ENCODE results near the gene KIRREL3.
A peak's percentile ranks its signal among the peaks of the same experiment; 100 is the strongest.

Gene KIRREL3

DNA sequence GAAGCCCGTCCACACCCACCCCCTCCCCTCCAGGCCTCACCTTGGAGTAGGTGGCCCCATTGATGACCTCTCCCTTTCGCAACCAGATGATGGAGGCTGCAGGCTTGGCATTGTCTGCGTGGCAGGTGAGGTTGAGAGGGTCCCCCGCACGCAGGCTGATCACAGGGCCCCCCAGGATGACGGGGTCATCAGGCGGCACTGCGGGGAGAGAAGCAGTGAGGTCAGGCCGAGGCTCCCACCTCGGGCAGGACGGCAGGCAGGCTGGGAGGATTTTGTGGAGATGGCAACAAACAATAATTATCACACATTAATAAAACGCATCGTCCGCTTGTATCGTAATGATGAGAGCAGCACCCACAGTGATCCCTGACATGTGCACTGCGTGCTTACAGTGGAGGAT is 527.3 kb downstream of the KIRREL3 start:
- DNase-seq (ENCODE audit: low read depth in 1 of 2, low spot score in 1 of 2), result no peak
- H3K27me3 ChIP-seq (ENCODE audit: insufficient read depth, poor library complexity, severe bottlenecking), result no peaks in the 10 kb centered on the region
- TF ChIP-seq, protein P1, sequence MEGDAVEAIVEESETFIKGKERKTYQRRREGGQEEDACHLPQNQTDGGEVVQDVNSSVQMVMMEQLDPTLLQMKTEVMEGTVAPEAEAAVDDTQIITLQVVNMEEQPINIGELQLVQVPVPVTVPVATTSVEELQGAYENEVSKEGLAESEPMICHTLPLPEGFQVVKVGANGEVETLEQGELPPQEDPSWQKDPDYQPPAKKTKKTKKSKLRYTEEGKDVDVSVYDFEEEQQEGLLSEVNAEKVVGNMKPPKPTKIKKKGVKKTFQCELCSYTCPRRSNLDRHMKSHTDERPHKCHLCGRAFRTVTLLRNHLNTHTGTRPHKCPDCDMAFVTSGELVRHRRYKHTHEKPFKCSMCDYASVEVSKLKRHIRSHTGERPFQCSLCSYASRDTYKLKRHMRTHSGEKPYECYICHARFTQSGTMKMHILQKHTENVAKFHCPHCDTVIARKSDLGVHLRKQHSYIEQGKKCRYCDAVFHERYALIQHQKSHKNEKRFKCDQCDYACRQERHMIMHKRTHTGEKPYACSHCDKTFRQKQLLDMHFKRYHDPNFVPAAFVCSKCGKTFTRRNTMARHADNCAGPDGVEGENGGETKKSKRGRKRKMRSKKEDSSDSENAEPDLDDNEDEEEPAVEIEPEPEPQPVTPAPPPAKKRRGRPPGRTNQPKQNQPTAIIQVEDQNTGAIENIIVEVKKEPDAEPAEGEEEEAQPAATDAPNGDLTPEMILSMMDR (IDR thresholded peaks at IDR 0.05; ENCODE audit: insufficient read depth, low read length), result no peak
- TF ChIP-seq SPI1 (IDR thresholded peaks at IDR 0.05; ENCODE audit: borderline replicate concordance, low read depth) (no peak), POLR2AphosphoS5 (IDR thresholded peaks at IDR 0.05; ENCODE audit: low read depth) (no peak), GABPA (IDR thresholded peaks at IDR 0.05; ENCODE audit: low read depth) (no peak)
- TF ChIP-seq, protein P2, sequence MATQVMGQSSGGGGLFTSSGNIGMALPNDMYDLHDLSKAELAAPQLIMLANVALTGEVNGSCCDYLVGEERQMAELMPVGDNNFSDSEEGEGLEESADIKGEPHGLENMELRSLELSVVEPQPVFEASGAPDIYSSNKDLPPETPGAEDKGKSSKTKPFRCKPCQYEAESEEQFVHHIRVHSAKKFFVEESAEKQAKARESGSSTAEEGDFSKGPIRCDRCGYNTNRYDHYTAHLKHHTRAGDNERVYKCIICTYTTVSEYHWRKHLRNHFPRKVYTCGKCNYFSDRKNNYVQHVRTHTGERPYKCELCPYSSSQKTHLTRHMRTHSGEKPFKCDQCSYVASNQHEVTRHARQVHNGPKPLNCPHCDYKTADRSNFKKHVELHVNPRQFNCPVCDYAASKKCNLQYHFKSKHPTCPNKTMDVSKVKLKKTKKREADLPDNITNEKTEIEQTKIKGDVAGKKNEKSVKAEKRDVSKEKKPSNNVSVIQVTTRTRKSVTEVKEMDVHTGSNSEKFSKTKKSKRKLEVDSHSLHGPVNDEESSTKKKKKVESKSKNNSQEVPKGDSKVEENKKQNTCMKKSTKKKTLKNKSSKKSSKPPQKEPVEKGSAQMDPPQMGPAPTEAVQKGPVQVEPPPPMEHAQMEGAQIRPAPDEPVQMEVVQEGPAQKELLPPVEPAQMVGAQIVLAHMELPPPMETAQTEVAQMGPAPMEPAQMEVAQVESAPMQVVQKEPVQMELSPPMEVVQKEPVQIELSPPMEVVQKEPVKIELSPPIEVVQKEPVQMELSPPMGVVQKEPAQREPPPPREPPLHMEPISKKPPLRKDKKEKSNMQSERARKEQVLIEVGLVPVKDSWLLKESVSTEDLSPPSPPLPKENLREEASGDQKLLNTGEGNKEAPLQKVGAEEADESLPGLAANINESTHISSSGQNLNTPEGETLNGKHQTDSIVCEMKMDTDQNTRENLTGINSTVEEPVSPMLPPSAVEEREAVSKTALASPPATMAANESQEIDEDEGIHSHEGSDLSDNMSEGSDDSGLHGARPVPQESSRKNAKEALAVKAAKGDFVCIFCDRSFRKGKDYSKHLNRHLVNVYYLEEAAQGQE (IDR thresholded peaks at IDR 0.05; ENCODE audit: insufficient replicate concordance, low read depth), result no peak
- no peak overlapping the region for H3K27ac ChIP-seq (replicated peaks)
- H3K4me3 ChIP-seq (replicated peaks; ENCODE audit: insufficient read depth, low read length), result no peak overlapping the region

DNA sequence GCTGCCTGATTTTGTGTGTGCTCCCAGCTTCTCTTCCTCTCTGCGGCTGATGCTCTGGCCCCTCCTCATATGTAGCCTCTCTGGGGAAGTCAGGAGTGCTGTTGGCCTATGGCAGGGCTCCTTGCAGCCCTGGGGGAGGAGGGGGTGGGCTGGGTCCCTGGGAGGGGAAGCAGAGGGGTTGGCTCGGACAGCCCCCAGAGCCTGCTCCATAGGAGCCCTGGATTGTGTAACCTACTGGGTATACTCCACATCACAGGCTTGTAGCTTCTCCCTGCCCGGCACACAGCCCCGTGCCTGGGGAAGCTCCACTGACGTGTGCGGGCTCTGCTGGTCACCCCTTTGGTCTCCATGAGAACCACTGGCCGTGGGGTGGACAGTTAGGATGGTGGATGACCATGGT is 531.3 kb downstream of the KIRREL3 start:
- H3K27me3 ChIP-seq (ENCODE audit: insufficient read depth, poor library complexity, severe bottlenecking), result no peaks in the 10 kb centered on the region
- H3K4me3 ChIP-seq (replicated peaks; ENCODE audit: insufficient read depth, low read length), result no peak overlapping the region

DNA sequence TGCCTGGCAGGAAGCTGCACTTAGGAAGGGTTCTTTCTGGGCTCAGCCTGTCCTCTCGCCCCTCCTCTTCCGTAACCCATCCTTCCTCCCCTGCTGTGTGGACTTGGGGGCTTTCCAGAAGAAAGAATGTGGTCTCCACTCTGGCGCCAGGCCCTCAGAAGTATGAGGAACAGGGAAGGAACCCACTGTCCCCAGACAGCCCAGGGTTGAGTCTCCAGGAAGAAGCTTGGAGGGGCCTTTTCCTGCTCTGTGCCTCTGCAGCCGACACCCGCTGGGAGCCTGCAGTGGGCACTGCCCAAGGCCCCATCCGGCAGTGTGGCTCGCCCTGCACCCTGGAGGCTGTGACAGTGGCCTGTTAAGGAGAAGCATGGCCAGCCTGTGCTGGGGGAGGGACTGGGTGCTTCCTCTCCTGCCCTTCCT is 532.5 kb downstream of the KIRREL3 start:
- no peak overlapping the region for H3K4me3 ChIP-seq (replicated peaks; ENCODE audit: insufficient read depth, low read length)
- no peaks in the 10 kb centered on the region for H3K27me3 ChIP-seq (ENCODE audit: insufficient read depth, poor library complexity, severe bottlenecking)

More for the DNA sequence above, 531.3 kb downstream of the KIRREL3 start:
- H3K27ac ChIP-seq (replicated peaks), result no peak overlapping the region
- DNase-seq (ENCODE audit: low read depth in 1 of 2, low spot score in 1 of 2), result no peak
- TF ChIP-seq SPI1 (IDR thresholded peaks at IDR 0.05; ENCODE audit: borderline replicate concordance, low read depth), result no peak
- TF ChIP-seq POLR2AphosphoS5 (IDR thresholded peaks at IDR 0.05; ENCODE audit: low read depth), result no peak
- no peak for TF ChIP-seq GABPA (IDR thresholded peaks at IDR 0.05; ENCODE audit: low read depth)

DNA sequence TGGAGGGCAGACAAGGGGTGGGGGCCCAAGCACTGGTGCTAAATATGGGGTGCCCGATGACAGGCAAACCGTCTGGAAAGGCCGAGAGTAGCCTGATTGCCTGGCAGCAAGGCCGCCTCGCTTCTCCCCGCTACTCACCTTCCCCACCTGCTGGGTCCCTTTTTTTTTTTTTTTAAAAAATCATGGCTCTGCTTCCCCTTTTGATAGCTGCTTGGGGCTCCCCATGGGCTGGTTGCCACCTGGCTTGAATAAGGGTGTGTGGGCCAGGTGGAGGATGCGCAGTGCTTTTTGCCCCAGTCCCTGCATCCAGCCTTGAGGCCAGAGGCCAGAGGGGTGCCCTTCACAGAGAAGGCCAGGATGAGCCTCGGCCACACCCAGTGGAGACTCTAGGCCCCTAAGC is 533.1 kb downstream of the KIRREL3 start:
- no peak for DNase-seq (ENCODE audit: low read depth in 1 of 2, low spot score in 1 of 2)
- TF ChIP-seq, protein P1 (IDR thresholded peaks at IDR 0.05; ENCODE audit: insufficient read depth, low read length), result no peak
- TF ChIP-seq, protein P2 (IDR thresholded peaks at IDR 0.05; ENCODE audit: insufficient replicate concordance, low read depth), result no peak
- TF ChIP-seq POLR2AphosphoS5 (IDR thresholded peaks at IDR 0.05; ENCODE audit: low read depth) (no peak), SPI1 (IDR thresholded peaks at IDR 0.05; ENCODE audit: borderline replicate concordance, low read depth) (no peak), GABPA (IDR thresholded peaks at IDR 0.05; ENCODE audit: low read depth) (no peak)
- H3K4me3 ChIP-seq (replicated peaks; ENCODE audit: insufficient read depth, low read length), result no peak overlapping the region
- peak overlapping the region; percentile 45 for H3K27ac ChIP-seq (replicated peaks)
- no peaks in the 10 kb centered on the region for H3K27me3 ChIP-seq (ENCODE audit: insufficient read depth, poor library complexity, severe bottlenecking)

More for the DNA sequence above, 532.5 kb downstream of the KIRREL3 start:
- DNase-seq (ENCODE audit: low read depth in 1 of 2, low spot score in 1 of 2), result peak; percentile 28 to 46
- peak overlapping the region; percentile 45 for H3K27ac ChIP-seq (replicated peaks)
- TF ChIP-seq, protein P1 (IDR thresholded peaks at IDR 0.05; ENCODE audit: insufficient read depth, low read length), result no peak
- TF ChIP-seq, protein P2 (IDR thresholded peaks at IDR 0.05; ENCODE audit: insufficient replicate concordance, low read depth), result no peak
- TF ChIP-seq POLR2AphosphoS5 (IDR thresholded peaks at IDR 0.05; ENCODE audit: low read depth), result no peak
- no peak for TF ChIP-seq GABPA (IDR thresholded peaks at IDR 0.05; ENCODE audit: low read depth)
- no peak for TF ChIP-seq SPI1 (IDR thresholded peaks at IDR 0.05; ENCODE audit: borderline replicate concordance, low read depth)

Data from HL-60 (cell line).